ENCODE results near the gene MGAT4D.
"Not testable (repeated sequence)": the region's sequence is repeated elsewhere in the genome, so short reads cannot be mapped to it uniquely, and the experiment has no call there.

The MGAT4D gene

GRCh38 chr4:140497747-140498636 lies at the start of gene MGAT4D:
Gene MGAT4D, minus strand, starts transcription at chr4:140498293. Its CDS starts 71 bp downstream, at chr4:140498222.
- DNase-seq (ENCODE audit: low read depth in 2 of 2, low spot score in 1 of 2), result no peak

DNA sequence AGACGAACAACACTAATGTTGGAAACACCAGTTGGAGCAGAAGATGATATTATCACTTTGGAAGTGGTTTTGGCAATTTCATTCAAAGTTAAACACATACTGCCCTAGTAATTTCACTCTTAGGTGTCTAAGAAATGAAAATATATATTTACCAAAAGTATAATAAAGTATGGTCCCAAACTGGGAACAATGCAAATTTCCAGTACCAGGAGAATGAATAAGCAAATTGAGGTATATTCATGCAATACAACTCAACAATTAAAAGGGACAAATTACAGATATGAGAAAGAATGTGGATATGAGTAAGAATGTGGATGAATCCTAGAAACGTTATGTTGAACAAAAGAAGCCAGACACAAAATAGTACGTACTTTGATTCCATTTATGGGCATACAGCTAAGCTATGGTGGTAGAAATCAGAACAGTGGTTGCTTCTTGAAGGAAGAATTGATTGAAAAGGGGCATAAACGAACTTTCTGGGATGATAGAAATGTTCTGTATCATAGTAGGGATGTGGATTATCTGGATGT lies 35.9 kb upstream of the MGAT4D start:
- no peak for DNase-seq (ENCODE audit: low read depth in 2 of 2, low spot score in 1 of 2)

- DNase-seq (ENCODE audit: low read depth in 2 of 2, low spot score in 1 of 2), result no peak
These were observed 31.3 kb upstream of the MGAT4D start for GRCh38 chr4:140529434-140529833.

- peak; percentile 93 for DNase-seq (ENCODE audit: low read depth in 2 of 2, low spot score in 1 of 2)
These were observed 26.0 kb upstream of the MGAT4D start, which contains the start of gene ELMOD2 for GRCh38 chr4:140523857-140524742. Gene ELMOD2, plus strand, starts transcription at chr4:140524168. Its CDS starts 1,261 bp downstream, at chr4:140525429.

GRCh38 chr4:140523370-140523856 lies 25.3 kb upstream of the MGAT4D start:
- no peak for DNase-seq (ENCODE audit: low read depth in 2 of 2, low spot score in 1 of 2)

DNA sequence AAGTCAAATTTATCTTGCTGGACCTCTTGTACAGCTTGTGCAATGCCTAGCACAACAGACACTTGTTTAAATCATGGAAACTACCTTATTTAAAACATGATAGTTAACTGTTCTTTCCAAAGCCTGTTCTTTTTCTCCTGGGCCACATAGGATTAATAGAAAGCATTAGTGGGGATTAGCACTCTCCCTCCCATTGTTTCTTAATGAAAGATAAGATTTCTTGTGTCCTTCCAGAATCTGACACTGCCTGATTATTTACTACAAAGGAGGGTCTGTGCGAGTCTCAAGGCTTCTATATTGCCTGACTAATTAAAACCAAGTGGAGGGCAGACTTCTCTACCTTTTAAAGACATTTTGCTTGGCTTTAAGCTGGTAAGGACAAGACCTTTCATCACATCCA lies 17.3 kb upstream of the MGAT4D start:
- DNase-seq (ENCODE audit: low read depth in 2 of 2, low spot score in 1 of 2), result no peak

DNA sequence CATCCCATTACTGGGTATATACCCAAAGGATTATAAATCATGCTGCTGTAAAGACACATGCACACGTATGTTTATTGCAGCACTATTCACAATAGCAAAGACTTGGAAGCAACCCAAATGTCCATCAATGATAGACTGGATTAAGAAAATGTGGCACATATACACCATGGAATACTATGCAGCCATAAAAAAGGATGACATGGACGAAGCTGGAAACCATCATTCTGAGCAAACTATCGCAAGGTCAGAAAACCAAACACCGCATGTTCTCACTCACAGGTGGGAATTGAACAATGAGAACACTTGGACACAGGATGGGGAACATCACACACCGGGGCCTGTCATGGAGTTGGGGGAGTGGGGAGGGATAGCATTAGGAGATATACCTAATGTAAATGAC lies 15.7 kb upstream of the MGAT4D start:
- not testable (repeated sequence) for DNase-seq (ENCODE audit: low read depth in 2 of 2, low spot score in 1 of 2)

- DNase-seq (ENCODE audit: low read depth in 2 of 2, low spot score in 1 of 2), result no peak
These were observed 6.2 kb upstream of the MGAT4D start for GRCh38 chr4:140504261-140504660.

GRCh38 chr4:140499391-140499790 lies 1.3 kb upstream of the MGAT4D start:
- DNase-seq (ENCODE audit: low read depth in 2 of 2, low spot score in 1 of 2), result no peak

DNA sequence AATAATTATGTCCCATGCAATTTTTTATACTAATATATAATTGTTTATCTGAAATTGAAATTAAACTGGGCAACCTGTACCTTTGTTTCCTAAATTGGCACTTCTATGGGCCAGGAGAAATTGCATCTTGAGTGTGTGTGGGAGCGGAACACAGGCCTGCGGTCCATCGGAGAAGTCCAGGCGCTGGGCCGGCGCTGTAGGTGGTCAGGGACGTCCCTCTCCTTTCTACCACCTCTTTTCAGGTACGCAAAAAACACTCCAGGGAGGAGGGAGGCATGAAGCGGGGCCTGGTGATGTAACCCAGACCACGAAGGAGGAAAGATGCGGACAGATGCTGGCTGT lies 717 bp downstream of the MGAT4D start:
- DNase-seq (ENCODE audit: low read depth in 2 of 2, low spot score in 1 of 2), result no peak

- no peak for DNase-seq (ENCODE audit: low read depth in 2 of 2, low spot score in 1 of 2)
These were observed 12.2 kb downstream of the MGAT4D start for GRCh38 chr4:140485939-140486338.

- DNase-seq (ENCODE audit: low read depth in 2 of 2, low spot score in 1 of 2), result no peak
These were observed 14.6 kb downstream of the MGAT4D start for GRCh38 chr4:140483445-140483844.

DNA sequence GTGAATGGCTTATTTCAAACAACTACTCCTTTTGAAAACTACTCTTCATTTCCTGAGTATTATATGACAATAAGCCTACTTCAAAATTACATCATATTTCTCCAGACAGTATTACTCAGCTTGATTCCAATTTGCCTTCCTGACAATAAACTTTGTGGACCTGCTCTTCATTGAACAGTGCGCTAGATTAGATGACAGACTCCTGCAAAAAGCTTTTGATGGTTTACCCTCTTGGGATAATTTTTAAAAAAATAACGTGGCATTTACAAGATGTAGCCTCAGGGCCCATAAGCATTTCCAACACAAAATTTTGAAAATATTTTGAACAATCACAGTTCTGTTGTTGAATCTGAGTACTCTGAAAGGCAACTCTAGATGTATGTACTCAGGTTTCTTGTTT lies 25.9 kb downstream of the MGAT4D start:
- DNase-seq (ENCODE audit: low read depth in 2 of 2, low spot score in 1 of 2), result no peak

DNA sequence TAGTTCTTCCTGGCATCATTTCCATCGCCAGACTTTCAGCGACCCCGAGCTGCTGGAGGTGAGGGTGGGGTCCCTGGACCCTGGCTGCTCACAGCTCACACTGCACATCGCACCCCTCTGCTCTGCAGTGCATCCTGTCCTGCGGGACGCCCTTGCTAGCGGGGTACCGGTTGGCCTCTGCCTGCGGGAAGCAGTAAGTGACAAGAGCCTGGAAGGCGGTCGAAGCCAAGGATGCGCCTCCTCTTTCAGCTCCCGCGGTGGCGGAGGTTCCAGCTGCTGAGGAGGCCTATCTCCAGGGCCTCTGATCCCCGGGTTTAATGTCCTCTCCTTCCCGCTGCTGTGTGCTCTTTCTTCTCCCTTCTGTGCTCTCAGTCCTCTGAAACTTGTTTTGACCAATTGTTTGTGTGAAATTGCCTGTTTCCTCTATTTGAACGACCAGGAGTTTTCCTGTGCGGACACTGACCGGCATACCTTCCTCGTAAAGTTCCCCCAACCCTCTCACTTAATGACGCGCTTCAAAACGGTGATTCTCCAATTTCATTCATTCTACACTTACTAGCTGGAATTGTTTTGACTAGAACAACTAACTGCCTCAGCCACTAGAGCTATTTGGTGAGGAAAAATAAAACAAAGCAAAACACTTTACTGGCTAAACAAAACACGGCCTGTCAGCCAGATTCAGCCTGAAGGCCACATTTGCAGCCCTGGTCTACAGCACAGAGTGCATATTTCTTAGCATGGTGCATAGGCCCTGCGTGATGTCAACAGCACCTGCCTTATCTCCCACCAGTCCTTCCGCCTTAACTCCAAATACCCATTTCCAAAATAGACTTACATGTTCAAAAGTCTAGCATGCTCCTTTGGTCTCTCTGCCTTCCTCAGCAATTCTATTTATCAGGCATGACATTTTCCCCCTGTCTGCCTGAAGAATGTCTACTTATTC lies 28.0 kb downstream of the MGAT4D start:
- no peak for DNase-seq (ENCODE audit: low read depth in 2 of 2, low spot score in 1 of 2)

DNA sequence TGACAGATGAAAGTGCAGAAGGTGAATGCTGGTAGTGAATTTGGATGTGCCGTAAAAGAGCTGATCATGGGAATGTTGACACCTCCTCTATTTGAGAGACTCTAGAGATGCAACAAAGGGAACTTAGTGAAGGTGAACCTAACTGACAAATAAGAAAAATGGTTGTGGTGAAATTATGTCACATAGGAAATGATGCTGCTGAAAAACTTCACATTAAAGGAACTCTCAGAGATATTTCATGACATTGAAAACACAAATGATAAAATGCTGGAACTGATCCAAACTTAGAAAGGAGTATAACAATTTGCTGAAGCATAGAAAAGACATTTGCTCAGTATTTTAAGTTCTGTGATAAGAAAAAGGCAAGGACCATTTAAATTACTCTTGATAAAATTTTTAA lies 31.9 kb downstream of the MGAT4D start:
- no peak for DNase-seq (ENCODE audit: low read depth in 2 of 2, low spot score in 1 of 2)

- DNase-seq (ENCODE audit: low read depth in 2 of 2, low spot score in 1 of 2), result no peak
These were observed 34.5 kb downstream of the MGAT4D start for GRCh38 chr4:140463614-140464013.

DNA sequence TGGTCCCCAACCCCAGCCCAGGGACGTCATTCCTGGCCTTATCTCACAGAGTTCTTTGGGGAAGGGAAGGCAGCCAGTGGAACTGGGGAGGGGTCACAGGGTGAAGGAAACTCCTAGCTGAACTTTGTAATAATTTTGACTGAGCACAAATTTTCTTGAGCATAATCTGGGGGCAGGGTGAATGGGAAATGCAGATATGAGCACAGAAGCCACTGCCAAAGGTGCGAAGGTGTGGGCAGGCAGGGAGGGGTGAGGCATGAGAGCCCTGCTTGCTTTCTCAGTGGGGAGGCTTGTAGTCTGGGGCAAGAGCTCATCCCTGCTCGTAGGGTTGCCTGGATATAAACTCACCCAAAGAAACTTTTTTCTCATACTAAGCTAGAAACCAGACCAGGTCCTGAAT lies 34.9 kb downstream of the MGAT4D start:
- DNase-seq (ENCODE audit: low read depth in 2 of 2, low spot score in 1 of 2), result no peak

DNA sequence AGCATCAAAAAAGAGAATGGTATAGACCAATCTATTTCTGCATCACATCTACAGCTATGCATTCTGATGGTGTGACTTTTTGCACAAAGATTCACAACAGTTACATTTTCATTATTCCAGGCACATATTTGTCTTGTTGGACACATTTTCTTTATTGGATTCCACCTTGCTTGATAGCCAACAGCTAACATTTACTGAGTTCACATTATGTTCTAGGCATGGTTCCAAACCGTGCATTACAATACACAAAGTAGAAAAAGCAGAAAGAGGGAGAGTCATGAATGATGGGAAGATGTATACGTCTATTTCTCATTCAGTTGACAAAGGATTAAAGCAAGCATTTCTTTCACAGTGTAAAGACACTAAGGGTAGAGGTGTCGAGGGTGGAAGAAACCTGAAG lies 47.7 kb downstream of the MGAT4D start:
- DNase-seq (ENCODE audit: low read depth in 2 of 2, low spot score in 1 of 2), result no peak

DNA sequence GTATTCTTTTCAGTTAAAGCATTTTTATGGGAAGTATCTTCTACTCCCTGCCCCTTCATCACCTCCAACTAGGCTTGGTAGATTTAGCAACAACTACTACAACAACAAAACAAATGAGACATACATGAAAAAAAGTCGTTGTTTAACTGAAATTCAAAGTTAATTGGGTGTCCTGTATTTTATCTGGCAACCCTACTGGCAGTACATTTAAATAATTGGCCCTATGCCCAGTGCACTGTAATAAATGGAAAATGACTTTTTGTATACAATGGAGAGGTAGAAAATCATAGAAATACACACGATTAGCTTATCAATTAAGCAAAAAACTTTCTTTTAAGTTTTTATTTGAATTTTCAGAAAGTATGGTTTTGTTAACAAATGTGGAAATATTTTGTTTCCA lies 49.3 kb downstream of the MGAT4D start:
- no peak for DNase-seq (ENCODE audit: low read depth in 2 of 2, low spot score in 1 of 2)

DNA sequence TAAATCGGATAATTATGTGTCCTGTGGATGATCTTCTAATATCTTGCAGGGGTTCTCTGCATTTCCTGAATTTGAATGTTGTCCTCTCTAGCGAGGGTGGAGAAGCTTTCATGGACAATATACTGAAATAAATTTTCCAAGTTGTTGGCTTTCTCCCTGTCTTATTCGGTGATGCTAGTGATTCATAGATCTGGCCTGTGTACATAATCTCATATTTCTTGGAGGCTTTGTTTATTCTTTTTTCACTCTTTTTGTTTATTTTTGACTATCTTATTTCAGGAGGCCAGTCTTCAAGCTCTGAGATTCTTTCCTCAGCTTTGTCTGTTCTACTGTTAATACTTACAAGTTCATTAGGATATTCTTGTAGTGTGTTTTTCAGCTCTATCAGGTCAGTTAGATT lies 49.9 kb downstream of the MGAT4D start:
- no peak for DNase-seq (ENCODE audit: low read depth in 2 of 2, low spot score in 1 of 2)

DNA sequence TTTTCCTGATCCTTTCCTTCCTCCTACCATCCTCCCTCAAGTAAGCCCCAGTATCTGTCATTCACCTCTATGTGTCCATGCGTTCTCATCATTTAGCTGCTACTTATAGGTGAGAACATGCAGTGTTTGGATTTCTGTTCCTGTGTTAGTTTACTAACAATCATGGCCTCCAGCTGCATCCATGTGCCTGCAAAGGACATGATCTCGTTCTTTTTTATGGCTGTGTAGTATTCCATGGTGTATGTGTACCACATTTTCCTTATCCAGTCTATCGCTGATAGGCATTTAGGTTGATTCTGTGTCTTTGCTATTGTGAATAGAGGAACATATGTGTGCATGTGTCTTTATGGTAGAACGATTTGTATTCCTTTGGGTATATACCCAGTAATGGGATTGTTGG lies 53.7 kb downstream of the MGAT4D start:
- not testable (repeated sequence) for DNase-seq (ENCODE audit: low read depth in 2 of 2, low spot score in 1 of 2)

Data from stimulated activated CD8-positive, alpha-beta memory T cell treated with anti-CD3 and anti-CD28 coated beads, Interleukin-4, amount 100 ng/mL, for 1 hour (primary cell).